ENCODE results near the gene RPS6KA2.
"Not testable (repeated sequence)": the region's sequence is repeated elsewhere in the genome, so short reads cannot be mapped to it uniquely, and the experiment has no call there.

DNA sequence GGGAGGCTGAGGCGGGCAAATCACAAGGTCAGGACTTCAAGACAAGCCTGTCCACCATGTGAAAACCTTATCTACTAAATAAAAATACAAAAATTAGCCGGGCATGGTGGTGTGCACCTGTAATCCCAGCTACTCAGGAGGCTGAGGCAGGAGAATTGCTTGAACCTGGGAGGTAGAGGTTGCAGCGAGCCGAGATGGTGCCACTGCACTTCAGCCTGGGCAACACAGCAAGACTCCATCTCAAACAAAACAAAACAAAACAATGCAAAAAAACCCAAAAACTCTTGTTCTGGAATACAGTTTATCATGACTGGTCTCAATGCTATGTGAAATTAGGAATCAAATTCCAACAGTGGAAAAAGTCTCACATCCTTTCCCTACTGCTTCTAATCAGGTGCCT lies 264.6 kb downstream of the RPS6KA2 start:
- not testable (repeated sequence) for TF ChIP-seq EZH2 (IDR thresholded peaks at IDR 0.05; ENCODE audit: insufficient read depth, poor library complexity, severe bottlenecking); EZH2phosphoT487 (IDR thresholded peaks at IDR 0.05; ENCODE audit: insufficient read depth, low read depth)

Measured in GM23248 (cell line).